K562 (cell line): ENCODE measurements around the gene MAN1A1. TPM values are rescaled to one million over a fixed set of nuclear protein-coding genes. Genes with fewer than 3 reads are reported as not detected.

ENCODE experiments used
- ATAC-seq: fragments of 200-7000 bp; cut with Tn5 transposase; 3 replicates; pipeline ENCODE4 v1.9.1; 2020; ENCODE audit warnings: moderate library complexity
- BruUV-seq: library from RNA; stranded (reverse); fragments of 400-500 nt; replicated peaks from 2 replicates; lab custom pipeline; 2021; lab: Mats Ljungman, UMichigan
- CTCF ChIA-PET: fragments of 300-600 bp; formaldehyde crosslinking; extraction: SDS; loops from one replicate; lab custom pipeline; 2021; ENCODE audit warnings: low intra/inter-chr PET ratio; lab: Yijun Ruan, JAX
- POLR2A ChIA-PET: fragments of 300-600, 350-650 bp; sonication (Branson Sonifier 250); formaldehyde crosslinking; extraction: SDS; loops from one replicate; lab custom pipeline; 2021; ENCODE audit warnings: antibody characterized with exemption, inconsistent platforms; lab: Yijun Ruan, JAX
- DNase-seq, 4 experiments: peaks; one replicate each; pipeline versions ENCODE4 v3.0.0 to v3.0.0-alpha.2; 2011 to 2018; ENCODE audit warnings: low spot score in 3 of 4, mixed read lengths in 3 of 4; ENCODE audit errors: extremely low read depth in 1 of 4
- FAIRE-seq: peaks from 2 replicates; lab custom pipeline; 2011; peaks lifted over from hg19 to GRCh38; lab: Jason Lieb, UNC
- H2AFZ ChIP-seq: 2 replicates; pipeline ENCODE4 v1.6.0; 2011; ENCODE audit warnings: low read depth, low read length, control low read depth, inconsistent platforms
- H3K27ac ChIP-seq: fragments of 200-600 bp; 3 replicates; pipeline ENCODE4 v1.8.0; 2011; ENCODE audit warnings: low read depth, mild to moderate bottlenecking, control low read depth, inconsistent platforms, low read length, moderate library complexity, mixed read lengths; ENCODE audit errors: extremely low read depth
- H3K27me3 ChIP-seq, 2 experiments: fragments of 300-600 bp in 1 of 2; 2 replicates in 1 of 2; 3 replicates in 1 of 2; pipeline versions ENCODE4 v1.6.0 to v1.8.0; 2011; ENCODE audit warnings: inconsistent platforms in 2 of 2, low read length in 2 of 2, mild to moderate bottlenecking in 1 of 2, mixed read lengths in 1 of 2, moderate library complexity in 1 of 2; ENCODE audit not compliant: control insufficient read depth in 2 of 2, insufficient read depth in 2 of 2
- H3K36me3 ChIP-seq: fragments of 300-600 bp; 3 replicates; pipeline ENCODE4 v1.8.0; 2011; ENCODE audit warnings: mild to moderate bottlenecking, low read length, inconsistent platforms; ENCODE audit not compliant: control insufficient read depth, insufficient read depth
- H3K4me1 ChIP-seq, 2 experiments: fragments of 200-600 bp in 1 of 2; replicated peaks in 1 of 2; 2 replicates in 1 of 2; 3 replicates in 1 of 2; pipeline versions ENCODE4 v1.5.1 to v1.8.0; 2011; ENCODE audit warnings: inconsistent platforms in 2 of 2, low read length in 2 of 2, mild to moderate bottlenecking in 1 of 2, mixed read lengths in 1 of 2, moderate library complexity in 1 of 2; ENCODE audit not compliant: control insufficient read depth in 2 of 2, insufficient read depth in 2 of 2
- H3K4me2 ChIP-seq: 2 replicates; pipeline ENCODE4 v1.6.1; 2011; ENCODE audit warnings: low read length, control low read depth, inconsistent platforms, mixed read lengths; ENCODE audit not compliant: insufficient read depth
- H3K4me3 ChIP-seq: fragments of 200-600 bp; sonication (generic), shearing (Covaris generic); 2 replicates; pipeline ENCODE4 v1.5.1; 2016; ENCODE audit warnings: control low read depth, inconsistent platforms
- H3K79me2 ChIP-seq: fragments of 200-600 bp; 3 replicates; pipeline ENCODE4 v1.8.0; 2011; ENCODE audit warnings: low read length, inconsistent platforms; ENCODE audit not compliant: control insufficient read depth, insufficient read depth
- H3K9ac ChIP-seq, 2 experiments: 2 replicates each; pipeline versions ENCODE4 v1.6.0 to v1.6.1; 2011; ENCODE audit warnings: low read depth in 2 of 2, low read length in 2 of 2, control low read depth in 1 of 2, inconsistent platforms in 1 of 2, mild to moderate bottlenecking in 1 of 2, mixed read lengths in 1 of 2; ENCODE audit not compliant: insufficient read depth in 1 of 2
- H3K9me1 ChIP-seq: one replicate; pipeline ENCODE4 v1.6.0; 2011; ENCODE audit warnings: inconsistent platforms, mild to moderate bottlenecking, low read length, moderate library complexity; ENCODE audit not compliant: control insufficient read depth, insufficient read depth
- H3K9me3 ChIP-seq: replicated peaks from 2 replicates; pipeline ENCODE4 v1.5.1; 2011; ENCODE audit warnings: low read depth, low read length, inconsistent platforms; ENCODE audit not compliant: control insufficient read depth, insufficient read depth
- H4K20me1 ChIP-seq: replicated peaks from 2 replicates; pipeline ENCODE4 v1.6.1; 2011; ENCODE audit warnings: low read length, inconsistent platforms, mixed read lengths; ENCODE audit not compliant: control insufficient read depth, insufficient read depth
- MED1 ChIP-seq: sonication (generic); formaldehyde crosslinking; IDR thresholded peaks from 2 replicates; pipeline ENCODE4 v1.8.1; 2023; ENCODE audit warnings: missing genetic modification reagents, borderline replicate concordance
- RBBP5 ChIP-seq: fragments of 200-600 bp; sonication (generic); IDR thresholded peaks from 2 replicates; pipeline ENCODE4 v1.6.1; 2012; ENCODE audit warnings: borderline replicate concordance, mild to moderate bottlenecking, low read length, control low read depth, inconsistent platforms; ENCODE audit not compliant: insufficient read depth, poor library complexity, severe bottlenecking
- RBM15 ChIP-seq: fragments of 200-400 bp; formaldehyde crosslinking; IDR thresholded peaks from 2 replicates; pipeline ENCODE4 v1.6.1; 2018; ENCODE audit warnings: mild to moderate bottlenecking, low read length, moderate library complexity; ENCODE audit not compliant: insufficient read depth
- RERE ChIP-seq: sonication (generic); formaldehyde crosslinking; IDR thresholded peaks from 2 replicates; pipeline ENCODE4 v1.8.0; 2023; ENCODE audit warnings: missing genetic modification reagents, mild to moderate bottlenecking, borderline replicate concordance
- SIRT6 ChIP-seq: IDR thresholded peaks from one replicate; pipeline ENCODE4 v1.6.1; 2012; ENCODE audit warnings: low read depth, mild to moderate bottlenecking, control low read depth, inconsistent platforms, low read length, moderate library complexity
- SREBF2 ChIP-seq: sonication (generic); formaldehyde crosslinking; IDR thresholded peaks from 2 replicates; pipeline ENCODE4 v1.4.0; 2020; ENCODE audit warnings: mild to moderate bottlenecking, missing genetic modification reagents
- TCF7 ChIP-seq: sonication (generic); IDR thresholded peaks from 2 replicates; pipeline ENCODE4 v1.6.1; 2016; ENCODE audit warnings: antibody characterized with exemption, borderline replicate concordance
- USF2 ChIP-seq: sonication (generic); formaldehyde crosslinking; IDR thresholded peaks from 2 replicates; pipeline ENCODE4 v1.5.0; 2020; ENCODE audit warnings: missing genetic modification reagents
- ZBTB5 ChIP-seq: fragments of 450-650 bp; IDR thresholded peaks from 2 replicates; pipeline ENCODE4 v1.6.1; 2017; ENCODE audit warnings: antibody characterized with exemption
- ZNF444 ChIP-seq: fragments of 250-450 bp; sonication (Bioruptor Pico); IDR thresholded peaks from 2 replicates; pipeline ENCODE4 v1.4.0; 2020; ENCODE audit warnings: mild to moderate bottlenecking, moderate library complexity
- ZNF449 ChIP-seq: fragments of 250-450 bp; sonication (Bioruptor Pico); IDR thresholded peaks from 2 replicates; pipeline ENCODE4 v1.8.0; 2022; ENCODE audit warnings: moderate library complexity, mild to moderate bottlenecking, inconsistent platforms
- WGBS: fragments of 100-300 bp; shearing (Covaris generic); methylation state at CpG from one replicate; pipeline ENCODE4 v1.1.6; 2016; ENCODE audit warnings: low coverage, mixed read lengths; ENCODE audit not compliant: insufficient coverage; ENCODE audit errors: missing lambda C conversion rate; 5-methylcytosine and 5-hydroxymethylcytosine counted together
- in situ Hi-C: fragments of 300-500 bp; cut with MboI; formaldehyde crosslinking; loops from 4 replicates; pipeline ENCODE4 v1.15.0; 2018; ENCODE audit warnings: inconsistent platforms, mixed read lengths
- intact Hi-C: fragments of 100-400 bp; cut with micrococcal nuclease; formaldehyde crosslinking; loops from 2 replicates; pipeline ENCODE4 v1.14.2; 2022
- polyA plus RNA-seq, 8 experiments: library from polyadenylated mRNA; depleted of rRNA in 4 of 8; stranded (reverse) in 5 of 8; unstranded in 3 of 8; fragments of >200 nt; fragmentation: Nextera tagmentation in 2 of 8; fragmentation: Illumina TruSeq in 1 of 8; extraction: Ambion mirVana in 2 of 8; extraction: Trizol in 1 of 8; gene quantifications; 2 replicates each; pipeline versions ENCODE4 v1.2.1 to v1.2.3, GENCODE V29; 2011 to 2014; ENCODE audit warnings: inconsistent platforms in 1 of 8, missing spikeins in 1 of 8
- total RNA-seq, 7 experiments: library from RNA; depleted of rRNA in 6 of 7; stranded (reverse); fragments of >200 nt in 6 of 7; fragmentation: Illumina TruSeq in 2 of 7; extraction: Trizol in 2 of 7; gene quantifications; 2 replicates each; pipeline versions ENCODE4 v1.2.1 to v1.2.3, GENCODE V29; 2011 to 2021; ENCODE audit warnings: low replicate concordance in 1 of 7

The MAN1A1 gene
- total and polyA plus RNA-seq, 9 of the 15 experiments (the other 6 are each of a cell fraction or from before 2014, with no cell fraction given): 24.5 to 78.4 (median 59.7) TPM

- TF ChIP-seq RBBP5: no peak
- no peak for TF ChIP-seq RERE (CRISPR knock-in tag)
- TF ChIP-seq, all 486 proteins: peak for 0
Observed at GRCh38 chr6:119277052-119277451, 72.5 kb downstream of the MAN1A1 start (continued).

GRCh38 chr6:119276211-119276610 is 73.3 kb downstream of the MAN1A1 start:
- H3K79me2 ChIP-seq: peaks cover 86% of the 10 kb centered on the region
- BruUV-seq: no TSS peak
- FAIRE-seq: no peak
- H3K27ac ChIP-seq: no peak overlapping the region
- in situ Hi-C loops: no loop called here
- no peak overlapping the region for H3K4me2 ChIP-seq
- WGBS: 91% methylated on average over 2 of the region's 2 CpGs
- peaks cover 8% of the 10 kb centered on the region for H3K9me3 ChIP-seq
- ChIA-PET POLR2A (no interaction called here), CTCF (no interaction called here)
- H2AFZ ChIP-seq: no peak overlapping the region
- H3K4me3 ChIP-seq: no peak overlapping the region
- no peaks in the 10 kb centered on the region for H4K20me1 ChIP-seq
- intact Hi-C loops: no loop called here
- H3K9ac ChIP-seq: no peak overlapping the region
- ATAC-seq: no peak
- H3K27me3 ChIP-seq: no peaks in the 10 kb centered on the region
- peaks cover 0 to 1% of the 10 kb centered on the region in 2 experiments; a peak in 1 of 5 replicates for H3K4me1 ChIP-seq
- H3K36me3 ChIP-seq: peaks cover 85% of the 10 kb centered on the region
- no peak for DNase-seq
- H3K9me1 ChIP-seq: no peaks in the 10 kb centered on the region
- TF ChIP-seq SREBF2 (CRISPR knock-in tag) (no peak), SIRT6 (no peak), ZNF444 (CRISPR knock-in tag) (no peak), RBM15 (no peak), MED1 (no peak), USF2 (CRISPR knock-in tag) (no peak), ZNF449 (CRISPR knock-in tag) (no peak), TCF7 (no peak), ZBTB5 (no peak)
